ENCODE measurements around the gene OTX2.

OTX2 gene

GRCh38 chr14:56811593-56812363, 1.5 kb upstream of the OTX2 start:
- DNase-seq = no peak

GRCh38 chr14:56810836-56811592, 735 bp upstream of the OTX2 start:
- no peak for DNase-seq

- no peak for DNase-seq
Observed at GRCh38 chr14:56809270-56810146, 771 bp downstream of the OTX2 start.

- no peak for DNase-seq
Observed at GRCh38 chr14:56808383-56809269, 1.7 kb downstream of the OTX2 start.

- no peak for DNase-seq
Observed at GRCh38 chr14:56808110-56808382, 2.2 kb downstream of the OTX2 start.

GRCh38 chr14:56807386-56808109, 2.7 kb downstream of the OTX2 start:
- no peak for DNase-seq

- DNase-seq = no peak
Observed at GRCh38 chr14:56806760-56807159, 3.5 kb downstream of the OTX2 start.

GRCh38 chr14:56805992-56806727, 4.1 kb downstream of the OTX2 start:
- DNase-seq = no peak

GRCh38 chr14:56805201-56805991, 4.9 kb downstream of the OTX2 start:
- no peak for DNase-seq

- DNase-seq = no peak
Observed at GRCh38 chr14:56803816-56804535, 6.3 kb downstream of the OTX2 start.

- DNase-seq = no peak
Observed at GRCh38 chr14:56801920-56802319, 8.4 kb downstream of the OTX2 start.

- DNase-seq = no peak
Observed at GRCh38 chr14:56799343-56799645, 11.0 kb downstream of the OTX2 start.

GRCh38 chr14:56798447-56799342, 11.6 kb downstream of the OTX2 start:
- DNase-seq = no peak

GRCh38 chr14:56797569-56798446, 12.5 kb downstream of the OTX2 start:
- no peak for DNase-seq

- DNase-seq = no peak
Observed at GRCh38 chr14:56797003-56797568, 13.2 kb downstream of the OTX2 start.

- no peak for DNase-seq
Observed at GRCh38 chr14:56796259-56796658, 14.0 kb downstream of the OTX2 start.

- DNase-seq = no peak
Observed at GRCh38 chr14:56795284-56795622, 15.0 kb downstream of the OTX2 start.

Measured in kidney glomerular epithelial cell (primary cell).